ENCODE measurements around the gene NKX2-3. TPM values are rescaled to one million over a fixed set of nuclear protein-coding genes. Genes with fewer than 3 reads are reported as not detected.

The NKX2-3 gene
- total and polyA plus RNA-seq, 2 of the 8 experiments (the other 6 are each of a cell fraction or from before 2014, with no cell fraction given): not detected

Other genes starting within 250 kb of the NKX2-3 start
- gene CNNM1, start 203.6 kb upstream of the NKX2-3 start, total RNA-seq (2021; fragmentation: NEBNext Ultra II Directional; extraction: Animal tissue kit (Norgen Biotek cat#: 25700)): 0.57 and 0.74 TPM in 2 replicates
- 0.75 and 0.92 TPM in 2 replicates for gene CNNM1, start 203.6 kb upstream of the NKX2-3 start, polyA plus RNA-seq (2011; rRNA removed)
- 45.6 and 47.0 TPM in 2 replicates for gene GOT1, start 102.3 kb upstream of the NKX2-3 start, total RNA-seq (2021; fragmentation: NEBNext Ultra II Directional; extraction: Animal tissue kit (Norgen Biotek cat#: 25700))
- 16.7 and 22.3 TPM in 2 replicates for gene GOT1, start 102.3 kb upstream of the NKX2-3 start, polyA plus RNA-seq (2011; rRNA removed)
- gene SLC25A28, start 87.5 kb downstream of the NKX2-3 start, total RNA-seq (2021; fragmentation: NEBNext Ultra II Directional; extraction: Animal tissue kit (Norgen Biotek cat#: 25700)): 17.2 and 20.6 TPM in 2 replicates
- gene SLC25A28, start 87.5 kb downstream of the NKX2-3 start, polyA plus RNA-seq (2011; rRNA removed): 16.3 and 18.5 TPM in 2 replicates
- gene ENTPD7, start 126.6 kb downstream of the NKX2-3 start, total RNA-seq (2021; fragmentation: NEBNext Ultra II Directional; extraction: Animal tissue kit (Norgen Biotek cat#: 25700)): 14.3 and 15.6 TPM in 2 replicates
- gene ENTPD7, start 126.6 kb downstream of the NKX2-3 start, polyA plus RNA-seq (2011; rRNA removed): 3.9 and 5.0 TPM in 2 replicates
- 35.9 and 36.6 TPM in 2 replicates for gene COX15, start 199.2 kb downstream of the NKX2-3 start, total RNA-seq (2021; fragmentation: NEBNext Ultra II Directional; extraction: Animal tissue kit (Norgen Biotek cat#: 25700))
- 15.8 and 17.5 TPM in 2 replicates for gene COX15, start 199.2 kb downstream of the NKX2-3 start, polyA plus RNA-seq (2011; rRNA removed)
- 25.6 and 27.2 TPM in 2 replicates for gene CUTC, start 199.3 kb downstream of the NKX2-3 start, total RNA-seq (2021; fragmentation: NEBNext Ultra II Directional; extraction: Animal tissue kit (Norgen Biotek cat#: 25700))
- gene CUTC, start 199.3 kb downstream of the NKX2-3 start, polyA plus RNA-seq (2011; rRNA removed): 18.3 and 25.3 TPM in 2 replicates
- gene ABCC2, start 249.7 kb downstream of the NKX2-3 start, total RNA-seq (2021; fragmentation: NEBNext Ultra II Directional; extraction: Animal tissue kit (Norgen Biotek cat#: 25700)): 0.42 and 1.1 TPM in 2 replicates
- gene ABCC2, start 249.7 kb downstream of the NKX2-3 start, polyA plus RNA-seq (2011; rRNA removed): 0.44 and 0.74 TPM in 2 replicates